ENCODE data around the gene HNF1B. TPM values are rescaled to one million over a fixed set of nuclear protein-coding genes. Genes with fewer than 3 reads are reported as not detected.
A peak's percentile ranks its signal among the peaks of the same experiment; 100 is the strongest.

The HNF1B gene, protein sequence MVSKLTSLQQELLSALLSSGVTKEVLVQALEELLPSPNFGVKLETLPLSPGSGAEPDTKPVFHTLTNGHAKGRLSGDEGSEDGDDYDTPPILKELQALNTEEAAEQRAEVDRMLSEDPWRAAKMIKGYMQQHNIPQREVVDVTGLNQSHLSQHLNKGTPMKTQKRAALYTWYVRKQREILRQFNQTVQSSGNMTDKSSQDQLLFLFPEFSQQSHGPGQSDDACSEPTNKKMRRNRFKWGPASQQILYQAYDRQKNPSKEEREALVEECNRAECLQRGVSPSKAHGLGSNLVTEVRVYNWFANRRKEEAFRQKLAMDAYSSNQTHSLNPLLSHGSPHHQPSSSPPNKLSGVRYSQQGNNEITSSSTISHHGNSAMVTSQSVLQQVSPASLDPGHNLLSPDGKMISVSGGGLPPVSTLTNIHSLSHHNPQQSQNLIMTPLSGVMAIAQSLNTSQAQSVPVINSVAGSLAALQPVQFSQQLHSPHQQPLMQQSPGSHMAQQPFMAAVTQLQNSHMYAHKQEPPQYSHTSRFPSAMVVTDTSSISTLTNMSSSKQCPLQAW
- 2.9 TPM for polyA plus RNA-seq (2012; ENCODE audit: low read depth, missing spikeins)

- FAIRE-seq, result no peak
- TF ChIP-seq SPI1 (IDR thresholded peaks at IDR 0.05; ENCODE audit: low read depth, low read length) (peak; percentile 99), TAF1 (IDR thresholded peaks at IDR 0.05; ENCODE audit: low read depth, low read length) (no peak; the same call in 1 of the 2 replicates), POU2F2 (IDR thresholded peaks at IDR 0.05; ENCODE audit: low read depth, low read length) (peak; percentile 97), POLR2AphosphoS5 (IDR thresholded peaks at IDR 0.05; ENCODE audit: low read depth, low read length) (no peak; the same call in 1 of the 2 replicates)
- peak; percentile 57 for DNase-seq (ENCODE audit: insufficient read length, low spot score)
These were observed at the start of gene HNF1B for GRCh38 chr17:37744961-37745800. Gene HNF1B, minus strand, starts transcription at chr17:37745059. Its CDS starts 175 bp downstream, at chr17:37744884.

DNA sequence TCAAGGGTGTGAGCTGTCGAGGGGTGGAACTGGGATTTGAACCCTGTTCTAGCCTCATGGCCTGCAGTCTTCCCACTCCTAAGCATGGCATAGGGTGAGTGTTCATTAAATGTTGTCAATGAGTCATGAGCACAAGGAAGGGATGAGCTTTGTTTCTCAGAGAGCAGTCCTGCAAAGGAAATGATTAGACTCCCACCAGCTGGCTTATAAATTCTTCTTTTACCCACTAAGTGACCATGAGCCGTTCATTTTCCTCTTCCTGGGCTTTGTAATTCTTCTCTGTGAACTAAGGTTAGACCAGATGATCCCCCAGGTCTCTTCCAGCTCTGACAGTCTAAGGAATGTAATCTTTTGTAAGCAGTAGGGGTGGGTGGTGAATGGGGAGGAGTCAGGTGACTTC, 47.9 kb upstream of the HNF1B start:
- TF ChIP-seq POLR2A (IDR thresholded peaks at IDR 0.05; ENCODE audit: low read depth, low read length) (no peak), SPI1 (IDR thresholded peaks at IDR 0.05; ENCODE audit: low read depth, low read length) (no peak), TAF1 (IDR thresholded peaks at IDR 0.05; ENCODE audit: low read depth, low read length) (no peak), POU2F2 (IDR thresholded peaks at IDR 0.05; ENCODE audit: low read depth, low read length) (no peak), POLR2AphosphoS5 (IDR thresholded peaks at IDR 0.05; ENCODE audit: low read depth, low read length) (no peak), PAX5 (IDR thresholded peaks at IDR 0.05; ENCODE audit: insufficient read depth, low read length, severe bottlenecking) (no peak)
- FAIRE-seq (no peak), DNase-seq (ENCODE audit: insufficient read length, low spot score) (no peak)

GRCh38 chr17:37791447-37792399, 46.9 kb upstream of the HNF1B start:
- TF ChIP-seq SPI1 (IDR thresholded peaks at IDR 0.05; ENCODE audit: low read depth, low read length), result no peak
- no peak for TF ChIP-seq POLR2AphosphoS5 (IDR thresholded peaks at IDR 0.05; ENCODE audit: low read depth, low read length)
- TF ChIP-seq POU2F2 (IDR thresholded peaks at IDR 0.05; ENCODE audit: low read depth, low read length), result no peak
- TF ChIP-seq TAF1 (IDR thresholded peaks at IDR 0.05; ENCODE audit: low read depth, low read length), result no peak
- TF ChIP-seq PAX5 (IDR thresholded peaks at IDR 0.05; ENCODE audit: insufficient read depth, low read length, severe bottlenecking), result no peak
- TF ChIP-seq POLR2A (IDR thresholded peaks at IDR 0.05; ENCODE audit: low read depth, low read length), result no peak
- peak; percentile 39 for DNase-seq (ENCODE audit: insufficient read length, low spot score)
- no peak for FAIRE-seq

- FAIRE-seq, result no peak
These were observed 45.1 kb upstream of the HNF1B start for GRCh38 chr17:37789771-37790541.

DNA sequence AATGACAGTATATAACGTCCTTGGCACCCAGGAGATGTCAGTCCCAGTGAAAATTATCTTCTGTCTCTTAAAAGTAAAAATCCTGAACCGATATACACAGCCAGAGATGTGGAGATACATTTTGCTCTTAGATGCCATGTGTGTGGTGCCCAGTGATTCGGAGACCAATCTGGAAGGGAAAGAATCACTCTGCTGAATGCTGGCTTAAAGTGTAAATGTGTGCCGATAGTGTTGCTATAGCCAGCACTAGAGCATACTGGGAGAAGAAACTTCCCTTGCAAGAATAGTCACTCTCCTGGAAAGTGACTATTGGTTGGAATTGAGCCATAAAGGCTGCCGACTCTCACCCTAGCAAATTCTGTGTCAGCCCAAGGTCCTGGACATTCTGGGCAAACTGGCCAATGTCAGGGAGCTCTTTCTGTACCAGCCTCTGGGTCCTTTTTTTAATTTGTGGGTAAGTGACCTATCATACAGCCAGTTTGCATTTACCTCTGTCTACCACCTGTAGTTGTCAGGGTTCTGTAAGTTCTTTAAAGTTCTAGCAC, 44.2 kb upstream of the HNF1B start:
- TF ChIP-seq POLR2A (IDR thresholded peaks at IDR 0.05; ENCODE audit: low read depth, low read length), result no peak
- DNase-seq (ENCODE audit: insufficient read length, low spot score) (no peak), FAIRE-seq (no peak)

More at GRCh38 chr17:37789771-37790541, 45.1 kb upstream of the HNF1B start:
- no peak for DNase-seq (ENCODE audit: insufficient read length, low spot score)
- TF ChIP-seq PAX5 (IDR thresholded peaks at IDR 0.05; ENCODE audit: insufficient read depth, low read length, severe bottlenecking) (no peak), SPI1 (IDR thresholded peaks at IDR 0.05; ENCODE audit: low read depth, low read length) (no peak), TAF1 (IDR thresholded peaks at IDR 0.05; ENCODE audit: low read depth, low read length) (no peak), POLR2AphosphoS5 (IDR thresholded peaks at IDR 0.05; ENCODE audit: low read depth, low read length) (no peak), POLR2A (IDR thresholded peaks at IDR 0.05; ENCODE audit: low read depth, low read length) (no peak), POU2F2 (IDR thresholded peaks at IDR 0.05; ENCODE audit: low read depth, low read length) (no peak)

DNA sequence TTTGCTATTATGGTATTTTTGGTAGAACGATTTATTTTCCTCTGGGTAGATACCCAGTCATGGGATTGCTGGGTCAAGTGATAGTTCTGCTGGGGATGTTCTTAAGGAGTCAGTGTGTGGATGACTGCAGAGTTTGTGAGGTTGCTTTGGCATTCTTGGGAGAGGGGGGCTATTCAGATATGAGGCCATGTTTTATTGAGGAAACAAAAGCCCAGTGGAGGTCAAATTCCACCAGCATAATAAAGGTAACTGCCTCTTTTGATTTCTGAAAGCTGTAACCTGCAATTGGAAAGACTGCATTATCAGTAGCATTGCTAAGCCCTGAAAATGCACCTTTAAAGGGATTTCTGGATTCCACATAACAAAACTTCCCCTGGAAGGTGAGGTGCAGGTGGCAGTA, 43.7 kb upstream of the HNF1B start:
- DNase-seq (ENCODE audit: insufficient read length, low spot score) (no peak), FAIRE-seq (no peak)

DNA sequence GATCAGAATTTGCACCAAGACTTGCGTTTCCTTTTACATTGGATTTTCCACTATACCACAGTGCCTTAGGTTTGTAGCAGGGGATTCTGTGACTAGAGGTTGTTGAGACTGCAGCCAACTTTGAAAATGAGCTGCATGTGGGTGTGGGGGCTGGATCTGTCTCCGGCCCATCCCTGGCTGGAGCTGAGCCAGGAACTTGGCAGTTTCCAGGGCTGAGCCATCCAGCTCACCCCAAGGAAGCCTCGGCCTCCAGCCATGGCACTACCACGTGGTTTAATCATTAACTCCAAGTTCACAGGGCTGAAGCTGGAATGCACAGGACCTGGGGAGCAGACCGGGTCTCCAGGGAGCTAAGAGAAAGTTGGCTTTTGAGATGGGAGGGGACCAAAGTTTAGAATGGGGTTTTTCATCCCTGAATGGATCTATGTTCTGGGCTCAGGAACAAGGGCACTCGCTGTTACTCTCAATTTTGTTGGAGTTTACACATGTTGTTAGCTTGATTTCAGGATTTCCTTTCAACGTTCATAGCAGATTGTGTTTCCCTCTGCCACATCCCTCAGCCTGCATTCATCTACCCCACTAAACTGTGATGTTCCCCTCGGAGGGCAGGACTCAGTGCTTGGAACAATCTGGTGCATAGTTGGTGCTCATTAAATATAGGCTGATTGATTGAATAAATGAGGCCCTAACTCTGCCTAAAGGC, 42.3 kb upstream of the HNF1B start:
- DNase-seq (ENCODE audit: insufficient read length, low spot score), result no peak
- TF ChIP-seq TAF1 (IDR thresholded peaks at IDR 0.05; ENCODE audit: low read depth, low read length), result no peak
- no peak for TF ChIP-seq POU2F2 (IDR thresholded peaks at IDR 0.05; ENCODE audit: low read depth, low read length)
- TF ChIP-seq PAX5 (IDR thresholded peaks at IDR 0.05; ENCODE audit: insufficient read depth, low read length, severe bottlenecking), result no peak
- TF ChIP-seq SPI1 (IDR thresholded peaks at IDR 0.05; ENCODE audit: low read depth, low read length), result no peak
- no peak for TF ChIP-seq POLR2A (IDR thresholded peaks at IDR 0.05; ENCODE audit: low read depth, low read length)
- TF ChIP-seq POLR2AphosphoS5 (IDR thresholded peaks at IDR 0.05; ENCODE audit: low read depth, low read length), result no peak
- no peak for FAIRE-seq

More for the DNA sequence above, 43.7 kb upstream of the HNF1B start:
- TF ChIP-seq POLR2AphosphoS5 (IDR thresholded peaks at IDR 0.05; ENCODE audit: low read depth, low read length), result no peak
- TF ChIP-seq PAX5 (IDR thresholded peaks at IDR 0.05; ENCODE audit: insufficient read depth, low read length, severe bottlenecking), result no peak
- no peak for TF ChIP-seq TAF1 (IDR thresholded peaks at IDR 0.05; ENCODE audit: low read depth, low read length)
- TF ChIP-seq SPI1 (IDR thresholded peaks at IDR 0.05; ENCODE audit: low read depth, low read length), result no peak
- TF ChIP-seq POU2F2 (IDR thresholded peaks at IDR 0.05; ENCODE audit: low read depth, low read length), result no peak
- no peak for TF ChIP-seq POLR2A (IDR thresholded peaks at IDR 0.05; ENCODE audit: low read depth, low read length)
